ENCODE results near the gene RPL38.
A peak's percentile ranks its signal among the peaks of the same experiment; 100 is the strongest.

RPL38 gene

GRCh38 chr17:74203439-74204240 lies at the start of gene RPL38:
RPL38 (plus strand) TSS chr17:74203678; CDS start chr17:74203956, 278 bp downstream.
- DNase-seq: peak; percentile 97

GRCh38 chr17:74153821-74154430 lies 49.6 kb upstream of the RPL38 start:
- no peak for DNase-seq

GRCh38 chr17:74156878-74157277 lies 46.6 kb upstream of the RPL38 start:
- DNase-seq: no peak

GRCh38 chr17:74157366-74157765 lies 46.1 kb upstream of the RPL38 start:
- no peak for DNase-seq

GRCh38 chr17:74158761-74159160 lies 44.7 kb upstream of the RPL38 start:
- DNase-seq: no peak

GRCh38 chr17:74159226-74159840 lies 44.1 kb upstream of the RPL38 start:
- DNase-seq: no peak

GRCh38 chr17:74160656-74161502 lies 42.6 kb upstream of the RPL38 start:
- no peak for DNase-seq

- DNase-seq: no peak
These were observed 42.0 kb upstream of the RPL38 start for GRCh38 chr17:74161503-74161875.

GRCh38 chr17:74163271-74163821 lies 40.1 kb upstream of the RPL38 start:
- no peak for DNase-seq

GRCh38 chr17:74163836-74164235 lies 39.6 kb upstream of the RPL38 start:
- no peak for DNase-seq

- no peak for DNase-seq
These were observed 38.9 kb upstream of the RPL38 start for GRCh38 chr17:74164446-74165045.

- DNase-seq: no peak
These were observed 37.6 kb upstream of the RPL38 start for GRCh38 chr17:74165797-74166365.

GRCh38 chr17:74170924-74171323 lies 32.6 kb upstream of the RPL38 start:
- no peak for DNase-seq

GRCh38 chr17:74172700-74173099 lies 30.8 kb upstream of the RPL38 start:
- no peak for DNase-seq

- DNase-seq: peak; percentile 52
These were observed 26.9 kb upstream of the RPL38 start for GRCh38 chr17:74176546-74177001.

- DNase-seq: no peak
These were observed 26.4 kb upstream of the RPL38 start for GRCh38 chr17:74177018-74177450.

GRCh38 chr17:74179576-74179975 lies 23.9 kb upstream of the RPL38 start:
- DNase-seq: no peak

GRCh38 chr17:74180336-74180735 lies 23.1 kb upstream of the RPL38 start:
- DNase-seq: no peak

- DNase-seq: no peak
These were observed 22.1 kb upstream of the RPL38 start for GRCh38 chr17:74181341-74181740.

GRCh38 chr17:74182041-74182723 lies 21.3 kb upstream of the RPL38 start:
- DNase-seq: no peak

- no peak for DNase-seq
These were observed 20.1 kb upstream of the RPL38 start for GRCh38 chr17:74183411-74183810.

All from activated CD4-positive, alpha-beta T cell treated with anti-CD3 and anti-CD28 coated beads, Interleukin-10, Interleukin-2, amounts not matched to agents 100 ng/mL and 50 ng/mL, durations not matched to agents 16 hours and 8 hours (primary cell).